ENCODE data around the gene RBM7.

The RBM7 gene

GRCh38 chr11:114448749-114449482, 48.5 kb downstream of the RBM7 start:
- DNase-seq (ENCODE audit: low spot score) = no peak

- DNase-seq (ENCODE audit: low spot score) = no peak
Observed at GRCh38 chr11:114449845-114450244, 49.4 kb downstream of the RBM7 start.

DNA sequence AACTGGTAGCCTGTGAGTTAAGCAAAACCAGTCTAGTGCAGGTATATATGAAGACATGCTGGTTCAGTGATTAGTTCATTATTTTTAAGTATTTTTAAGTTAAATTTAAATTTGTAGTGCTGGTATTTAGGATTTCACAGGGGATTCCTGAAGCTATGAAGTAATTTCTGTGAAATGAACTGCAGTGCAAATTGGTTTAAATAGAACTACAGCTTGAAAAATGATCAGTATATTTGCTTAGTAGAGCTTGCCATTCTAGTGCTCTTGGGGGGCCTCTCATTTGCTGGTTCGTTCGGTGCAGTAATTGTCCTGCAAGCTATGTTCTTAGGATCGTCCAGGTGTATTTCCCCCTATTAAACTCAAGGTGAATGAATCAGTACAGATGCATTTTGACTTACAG, 51.9 kb downstream of the RBM7 start:
- DNase-seq (ENCODE audit: low spot score) = no peak
